MV-4-11 (cell line): Measurements from ENCODE around the gene ATP7B.

ENCODE experiments used
- DNase-seq: peaks from one replicate; lab custom pipeline; 2025; lab: John Stamatoyannopoulos, UW

The ATP7B gene

GRCh38 chr13:51894239-51894638 lies 117.0 kb downstream of the ATP7B start:
- no peak for DNase-seq

GRCh38 chr13:51892657-51893056 lies 118.6 kb downstream of the ATP7B start:
- DNase-seq: no peak

- no peak for DNase-seq
Observed at GRCh38 chr13:51887468-51887867, 123.8 kb downstream of the ATP7B start.

GRCh38 chr13:51885651-51886050 lies 125.6 kb downstream of the ATP7B start:
- DNase-seq: no peak

- no peak for DNase-seq
Observed at GRCh38 chr13:51883226-51883600, 128.0 kb downstream of the ATP7B start.
